HL-60 (cell line): ENCODE data around the gene ADCK1.
"Not testable (repeated sequence)": the region's sequence is repeated elsewhere in the genome, so short reads cannot be mapped to it uniquely, and the experiment has no call there.

Experiments
- DNase-seq, 2 experiments: peaks; one replicate each; pipeline ENCODE4 v3.0.0-alpha.2; 2010 to 2020; ENCODE audit warnings: low read depth in 1 of 2, low spot score in 1 of 2
- H3K27ac ChIP-seq: fragments of 250-450 bp; sonication (Bioruptor Pico); replicated peaks from 2 replicates; pipeline ENCODE4 v1.5.1; 2020; ENCODE audit warnings: mild to moderate bottlenecking, moderate library complexity
- H3K27me3 ChIP-seq: fragments of 250-450 bp; sonication (Bioruptor Pico); 2 replicates; pipeline ENCODE4 v1.5.1; 2021; ENCODE audit warnings: mild to moderate bottlenecking, moderate library complexity; ENCODE audit not compliant: insufficient read depth, poor library complexity, severe bottlenecking
- H3K4me3 ChIP-seq: replicated peaks from 2 replicates; pipeline ENCODE4 v1.5.1; 2011; ENCODE audit warnings: mild to moderate bottlenecking, control low read depth, low read length; ENCODE audit not compliant: insufficient read depth
- GABPA ChIP-seq: IDR thresholded peaks from 2 replicates; pipeline ENCODE4 v1.6.1; 2012; ENCODE audit warnings: low read depth
- POLR2AphosphoS5 ChIP-seq: IDR thresholded peaks from 2 replicates; pipeline ENCODE4 v1.6.1; 2012; ENCODE audit warnings: low read depth
- SPI1 ChIP-seq: IDR thresholded peaks from 2 replicates; pipeline ENCODE4 v1.6.1; 2012; ENCODE audit warnings: low read depth, mild to moderate bottlenecking, borderline replicate concordance
- TF ChIP-seq, protein P1 (sequence below): IDR thresholded peaks from one replicate; pipeline ENCODE4 v1.5.1; 2011; ENCODE audit warnings: low read length, control low read depth, inconsistent platforms; ENCODE audit not compliant: insufficient read depth
- TF ChIP-seq, protein P2 (sequence below): IDR thresholded peaks from 2 replicates; pipeline ENCODE4 v1.6.1; 2012; ENCODE audit warnings: low read depth; ENCODE audit not compliant: insufficient replicate concordance

ADCK1 gene

DNA sequence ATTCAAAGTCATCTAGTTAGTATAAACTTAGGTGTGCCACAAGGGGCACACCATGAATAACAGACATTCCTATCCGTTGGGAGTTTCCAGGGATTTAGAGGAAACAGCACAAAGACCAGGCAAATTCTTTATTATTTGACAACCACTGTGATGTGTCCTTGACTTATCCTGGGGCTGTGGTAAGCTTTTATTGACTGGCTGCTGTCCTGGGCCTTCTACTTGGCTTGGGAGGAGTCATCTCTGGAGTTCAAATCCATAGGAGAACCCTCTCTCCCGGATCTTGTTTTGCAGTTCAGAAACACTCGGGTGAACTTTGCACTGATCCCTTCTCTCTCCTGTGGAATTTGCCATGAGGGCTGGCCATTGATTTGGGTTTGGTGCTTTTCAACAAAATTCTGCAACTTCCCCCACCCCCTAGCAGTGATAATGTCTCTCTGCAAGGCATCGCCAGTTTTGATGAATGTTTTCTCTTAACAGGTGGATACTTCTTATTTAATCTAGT, 136.3 kb downstream of the ADCK1 start:
- TF ChIP-seq GABPA (no peak), SPI1 (no peak), POLR2AphosphoS5 (no peak)
- TF ChIP-seq, protein P1, sequence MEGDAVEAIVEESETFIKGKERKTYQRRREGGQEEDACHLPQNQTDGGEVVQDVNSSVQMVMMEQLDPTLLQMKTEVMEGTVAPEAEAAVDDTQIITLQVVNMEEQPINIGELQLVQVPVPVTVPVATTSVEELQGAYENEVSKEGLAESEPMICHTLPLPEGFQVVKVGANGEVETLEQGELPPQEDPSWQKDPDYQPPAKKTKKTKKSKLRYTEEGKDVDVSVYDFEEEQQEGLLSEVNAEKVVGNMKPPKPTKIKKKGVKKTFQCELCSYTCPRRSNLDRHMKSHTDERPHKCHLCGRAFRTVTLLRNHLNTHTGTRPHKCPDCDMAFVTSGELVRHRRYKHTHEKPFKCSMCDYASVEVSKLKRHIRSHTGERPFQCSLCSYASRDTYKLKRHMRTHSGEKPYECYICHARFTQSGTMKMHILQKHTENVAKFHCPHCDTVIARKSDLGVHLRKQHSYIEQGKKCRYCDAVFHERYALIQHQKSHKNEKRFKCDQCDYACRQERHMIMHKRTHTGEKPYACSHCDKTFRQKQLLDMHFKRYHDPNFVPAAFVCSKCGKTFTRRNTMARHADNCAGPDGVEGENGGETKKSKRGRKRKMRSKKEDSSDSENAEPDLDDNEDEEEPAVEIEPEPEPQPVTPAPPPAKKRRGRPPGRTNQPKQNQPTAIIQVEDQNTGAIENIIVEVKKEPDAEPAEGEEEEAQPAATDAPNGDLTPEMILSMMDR: no peak
- TF ChIP-seq, protein P2, sequence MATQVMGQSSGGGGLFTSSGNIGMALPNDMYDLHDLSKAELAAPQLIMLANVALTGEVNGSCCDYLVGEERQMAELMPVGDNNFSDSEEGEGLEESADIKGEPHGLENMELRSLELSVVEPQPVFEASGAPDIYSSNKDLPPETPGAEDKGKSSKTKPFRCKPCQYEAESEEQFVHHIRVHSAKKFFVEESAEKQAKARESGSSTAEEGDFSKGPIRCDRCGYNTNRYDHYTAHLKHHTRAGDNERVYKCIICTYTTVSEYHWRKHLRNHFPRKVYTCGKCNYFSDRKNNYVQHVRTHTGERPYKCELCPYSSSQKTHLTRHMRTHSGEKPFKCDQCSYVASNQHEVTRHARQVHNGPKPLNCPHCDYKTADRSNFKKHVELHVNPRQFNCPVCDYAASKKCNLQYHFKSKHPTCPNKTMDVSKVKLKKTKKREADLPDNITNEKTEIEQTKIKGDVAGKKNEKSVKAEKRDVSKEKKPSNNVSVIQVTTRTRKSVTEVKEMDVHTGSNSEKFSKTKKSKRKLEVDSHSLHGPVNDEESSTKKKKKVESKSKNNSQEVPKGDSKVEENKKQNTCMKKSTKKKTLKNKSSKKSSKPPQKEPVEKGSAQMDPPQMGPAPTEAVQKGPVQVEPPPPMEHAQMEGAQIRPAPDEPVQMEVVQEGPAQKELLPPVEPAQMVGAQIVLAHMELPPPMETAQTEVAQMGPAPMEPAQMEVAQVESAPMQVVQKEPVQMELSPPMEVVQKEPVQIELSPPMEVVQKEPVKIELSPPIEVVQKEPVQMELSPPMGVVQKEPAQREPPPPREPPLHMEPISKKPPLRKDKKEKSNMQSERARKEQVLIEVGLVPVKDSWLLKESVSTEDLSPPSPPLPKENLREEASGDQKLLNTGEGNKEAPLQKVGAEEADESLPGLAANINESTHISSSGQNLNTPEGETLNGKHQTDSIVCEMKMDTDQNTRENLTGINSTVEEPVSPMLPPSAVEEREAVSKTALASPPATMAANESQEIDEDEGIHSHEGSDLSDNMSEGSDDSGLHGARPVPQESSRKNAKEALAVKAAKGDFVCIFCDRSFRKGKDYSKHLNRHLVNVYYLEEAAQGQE: no peak
- H3K4me3 ChIP-seq: no peak overlapping the region
- DNase-seq: no peak
- H3K27me3 ChIP-seq: no peaks in the 10 kb centered on the region
- no peak overlapping the region for H3K27ac ChIP-seq

DNA sequence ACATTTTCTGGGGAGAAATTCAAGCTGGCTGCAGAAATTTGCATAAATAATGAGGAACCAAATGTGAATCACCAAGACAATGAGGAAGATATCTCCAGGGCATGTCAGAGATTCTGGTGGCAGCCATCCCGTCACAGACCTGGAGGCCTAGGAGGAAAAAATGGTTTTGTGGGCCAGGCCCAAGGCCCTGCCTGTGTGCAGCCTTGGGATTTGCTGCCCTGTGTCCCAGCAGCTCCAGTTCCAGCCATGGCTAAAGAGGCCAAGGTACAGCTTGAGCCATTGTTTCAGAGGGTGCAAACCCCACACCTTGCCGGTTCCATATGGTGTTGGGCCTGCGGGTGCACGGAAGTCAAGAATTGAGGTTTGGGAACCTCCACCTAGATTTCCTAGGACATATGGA, 147.5 kb downstream of the ADCK1 start:
- DNase-seq: no peak
- no peak overlapping the region for H3K4me3 ChIP-seq
- H3K27ac ChIP-seq: no peak overlapping the region
- no peaks in the 10 kb centered on the region for H3K27me3 ChIP-seq
- TF ChIP-seq POLR2AphosphoS5: no peak
- TF ChIP-seq, protein P2: no peak
- no peak for TF ChIP-seq SPI1
- TF ChIP-seq, protein P1: no peak
- TF ChIP-seq GABPA: no peak

DNA sequence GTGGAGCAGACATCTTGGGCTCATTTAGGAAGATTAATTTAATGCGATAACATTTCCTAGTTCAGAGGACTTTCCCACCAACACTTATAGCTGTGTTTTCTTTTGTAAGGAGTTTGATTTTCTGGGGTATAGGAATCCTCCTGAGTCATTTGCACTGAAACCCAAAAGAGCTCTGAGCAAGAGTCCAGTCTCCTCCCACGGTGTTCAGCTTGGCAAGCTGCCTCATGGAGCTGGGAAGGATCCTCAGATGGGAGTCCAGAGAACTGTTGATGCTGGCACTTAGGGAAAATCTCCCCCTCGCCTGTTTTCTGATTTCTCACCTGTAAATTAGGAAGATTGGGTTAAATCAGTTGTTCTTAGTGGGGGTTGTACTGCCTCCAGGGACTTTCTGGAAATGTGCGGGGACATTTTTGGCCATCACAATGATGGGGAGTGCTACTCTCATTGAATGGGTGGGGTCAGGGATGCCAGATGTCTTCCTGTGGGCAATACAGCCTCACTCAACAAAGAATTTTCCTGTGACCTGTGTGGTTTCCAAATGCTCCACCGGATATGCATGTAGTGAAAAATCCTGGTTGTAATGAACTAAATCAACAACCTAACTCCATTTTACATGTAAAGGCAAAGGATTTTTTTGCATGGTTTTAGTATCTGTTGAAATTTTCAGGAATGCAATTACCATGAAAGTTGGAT, 150.6 kb downstream of the ADCK1 start:
- Histone ChIP-seq H3K27me3 (no peaks in the 10 kb centered on the region), H3K27ac (no peak overlapping the region), H3K4me3 (no peak overlapping the region)
- DNase-seq: no peak
- TF ChIP-seq SPI1 (no peak), POLR2AphosphoS5 (no peak)

DNA sequence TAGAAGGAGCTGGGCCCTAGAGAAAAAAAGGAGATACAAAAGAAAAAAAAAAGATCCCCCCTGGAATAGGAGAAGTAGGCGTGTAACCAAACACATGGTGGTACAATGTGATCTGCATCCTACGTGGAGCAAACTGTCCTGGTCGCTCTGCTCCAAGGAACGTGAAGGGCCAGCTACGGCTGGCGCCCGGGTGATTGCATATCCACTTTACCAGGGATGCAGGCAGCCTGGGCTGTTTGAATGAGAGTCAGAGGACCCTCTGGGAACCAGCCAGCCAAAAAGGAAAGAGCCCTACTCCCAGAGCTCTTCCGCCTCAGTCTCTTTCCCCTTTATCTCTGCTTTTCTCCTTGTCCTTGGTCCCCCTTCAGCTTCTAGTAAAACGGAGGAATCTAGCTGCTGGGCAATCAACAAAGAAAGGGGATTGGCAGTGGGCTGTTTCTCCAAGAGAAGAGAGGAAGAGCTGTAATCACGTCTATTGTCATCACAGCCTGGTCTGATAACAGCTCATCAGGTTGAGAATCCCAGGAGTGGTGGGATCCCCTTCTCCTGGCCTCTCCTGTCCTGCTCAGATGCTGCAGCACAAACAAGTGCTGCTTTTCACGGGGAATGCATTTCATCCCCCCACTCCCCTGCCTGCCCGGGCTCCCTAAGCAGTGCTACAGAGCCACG, 156.0 kb downstream of the ADCK1 start:
- Histone ChIP-seq H3K27me3 (no peaks in the 10 kb centered on the region), H3K4me3 (no peak overlapping the region), H3K27ac (no peak overlapping the region)
- DNase-seq: no peak
- TF ChIP-seq GABPA (no peak), SPI1 (no peak), POLR2AphosphoS5 (no peak)
- TF ChIP-seq, protein P2: no peak
- TF ChIP-seq, protein P1: no peak

DNA sequence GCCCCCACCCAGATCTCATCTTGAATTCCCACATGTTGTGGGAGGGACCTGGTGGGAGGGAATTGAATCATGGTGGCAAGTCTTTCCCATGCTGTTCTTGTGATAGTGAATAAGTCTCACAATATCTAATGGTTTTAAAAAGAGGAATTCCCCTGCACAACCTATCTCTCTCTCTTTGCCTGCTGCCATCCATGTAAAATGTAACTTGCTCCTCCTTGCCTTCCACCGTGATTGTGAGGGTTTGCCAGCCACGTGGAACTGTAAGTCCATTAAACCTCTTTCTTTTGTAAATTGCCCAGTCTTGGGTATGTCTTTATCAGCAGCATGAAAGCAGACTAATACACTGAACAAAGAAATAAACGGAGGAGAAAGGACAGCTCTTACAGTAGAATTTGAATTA, 159.8 kb downstream of the ADCK1 start:
- not testable (repeated sequence) for H3K4me3 ChIP-seq, H3K27me3 ChIP-seq, DNase-seq, H3K27ac ChIP-seq
